ENCODE results near the gene GCC2.
A peak's percentile ranks its signal among the peaks of the same experiment; 100 is the strongest.
"Not testable (repeated sequence)": the region's sequence is repeated elsewhere in the genome, so short reads cannot be mapped to it uniquely, and the experiment has no call there.

Gene GCC2

DNA sequence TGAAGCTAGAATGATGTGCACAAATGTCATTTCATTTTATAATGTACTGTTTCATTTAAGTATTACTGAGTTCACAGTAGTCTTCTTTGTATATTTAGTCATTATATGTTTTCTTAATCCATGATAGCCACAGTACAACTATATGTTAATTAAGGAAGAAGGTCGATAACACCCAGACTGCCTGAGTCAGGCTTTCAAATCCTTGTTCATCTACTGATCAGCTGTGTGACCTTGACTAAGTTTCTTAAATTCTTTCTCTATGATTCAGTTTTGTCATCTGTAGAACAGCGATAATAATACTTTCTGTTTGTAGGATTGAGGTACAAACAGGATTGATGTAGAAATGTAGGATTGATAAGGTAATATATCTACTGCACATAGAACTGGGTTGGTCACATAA is 5.4 kb downstream of the GCC2 start:
- DNase-seq (ENCODE audit: low spot score) = no peak
- no peak overlapping the region for H3K4me3 Mint-ChIP-seq
- peaks cover 29% of the 10 kb centered on the region for H3K9me3 Mint-ChIP-seq
- H3K36me3 Mint-ChIP-seq (ENCODE audit: low read depth) = peaks cover 78% of the 10 kb centered on the region
- H3K27me3 Mint-ChIP-seq (ENCODE audit: low read depth) = no peaks in the 10 kb centered on the region
- H3K4me1 Mint-ChIP-seq (ENCODE audit: low read depth) = peaks cover 33% of the 10 kb centered on the region
- no peak overlapping the region for H3K27ac Mint-ChIP-seq

DNA sequence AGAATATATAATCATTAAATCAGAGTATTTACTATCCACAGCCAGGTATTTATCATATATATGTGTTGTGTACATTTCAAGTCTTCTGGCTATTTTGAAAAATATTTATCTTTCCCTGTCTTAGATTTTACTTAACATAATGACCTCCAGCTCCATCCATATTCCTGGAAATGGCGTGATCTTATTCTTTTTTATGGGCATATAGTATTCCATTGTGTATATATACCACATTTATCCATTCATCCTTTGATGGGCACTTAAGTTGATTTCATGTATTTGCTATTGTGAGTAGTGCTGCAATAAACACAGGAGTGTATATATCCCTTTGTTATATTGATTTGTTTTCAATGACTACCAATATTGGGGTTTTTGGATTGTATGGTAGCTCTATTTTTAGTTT is 6.6 kb downstream of the GCC2 start:
- Mint-ChIP-seq H3K36me3 (ENCODE audit: low read depth) (peaks cover 85% of the 10 kb centered on the region), H3K4me3 (no peak overlapping the region), H3K9me3 (peaks cover 34% of the 10 kb centered on the region), H3K27me3 (ENCODE audit: low read depth) (no peaks in the 10 kb centered on the region), H3K27ac (no peak overlapping the region), H3K4me1 (ENCODE audit: low read depth) (peaks cover 35% of the 10 kb centered on the region)
- DNase-seq (ENCODE audit: low spot score) = no peak

GRCh38 chr2:108458082-108458481 is 9.1 kb downstream of the GCC2 start:
- H3K4me1 Mint-ChIP-seq (ENCODE audit: low read depth) = peaks cover 27% of the 10 kb centered on the region
- no peak overlapping the region for H3K4me3 Mint-ChIP-seq
- no peaks in the 10 kb centered on the region for H3K27me3 Mint-ChIP-seq (ENCODE audit: low read depth)
- H3K36me3 Mint-ChIP-seq (ENCODE audit: low read depth) = peaks cover 85% of the 10 kb centered on the region
- no peak overlapping the region for H3K27ac Mint-ChIP-seq
- H3K9me3 Mint-ChIP-seq = peaks cover 44% of the 10 kb centered on the region
- no peak for DNase-seq (ENCODE audit: low spot score)

DNA sequence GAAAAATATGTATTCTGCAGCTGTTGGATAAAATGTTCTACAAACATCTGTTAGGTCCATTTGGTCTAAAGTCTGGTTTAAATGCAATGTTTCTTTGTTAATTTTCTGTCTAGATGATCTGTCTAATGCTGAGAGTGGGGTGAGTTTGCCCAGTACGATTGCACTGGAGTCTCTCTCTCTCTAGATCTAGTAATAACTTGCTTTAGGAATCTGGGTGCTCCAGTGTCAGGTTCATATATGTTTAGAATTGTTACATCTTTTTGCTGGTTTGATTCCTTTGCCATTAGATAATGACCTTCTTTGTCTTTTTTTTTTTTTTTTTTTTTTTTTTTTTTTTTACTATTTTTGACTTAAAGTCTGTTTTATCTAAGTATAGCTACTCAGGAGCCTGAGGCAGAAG is 10.4 kb downstream of the GCC2 start:
- DNase-seq (ENCODE audit: low spot score) = no peak
- Mint-ChIP-seq H3K4me1 (ENCODE audit: low read depth) (peaks cover 25% of the 10 kb centered on the region), H3K27me3 (ENCODE audit: low read depth) (no peaks in the 10 kb centered on the region), H3K36me3 (ENCODE audit: low read depth) (peaks cover 88% of the 10 kb centered on the region), H3K9me3 (peaks cover 48% of the 10 kb centered on the region), H3K27ac (no peak overlapping the region), H3K4me3 (no peak overlapping the region)

- H3K27me3 Mint-ChIP-seq (ENCODE audit: low read depth) = no peaks in the 10 kb centered on the region
These were observed 11.5 kb downstream of the GCC2 start for GRCh38 chr2:108460345-108461037.

DNA sequence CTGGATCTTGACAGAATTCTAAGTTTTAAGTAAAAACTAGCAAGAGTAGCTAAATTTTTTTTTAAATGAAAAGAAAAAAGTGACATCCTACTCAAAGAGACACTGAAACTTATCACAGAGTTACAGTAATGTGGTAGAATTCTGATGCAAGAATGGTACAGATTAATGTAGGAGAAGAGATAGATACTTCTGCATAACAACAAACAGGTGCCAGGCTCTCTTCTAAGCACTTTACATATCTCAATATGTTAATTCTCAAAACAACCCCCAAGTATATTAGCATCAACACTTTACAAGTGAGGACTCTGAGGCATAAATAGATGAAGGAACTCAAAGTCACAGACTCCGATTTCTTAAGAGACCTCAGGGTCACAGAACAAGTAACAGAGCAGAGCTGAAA is 28.1 kb downstream of the GCC2 start:
- Mint-ChIP-seq H3K27me3 (ENCODE audit: low read depth) (no peaks in the 10 kb centered on the region), H3K9me3 (no peaks in the 10 kb centered on the region), H3K27ac (no peak overlapping the region), H3K4me3 (no peak overlapping the region), H3K4me1 (ENCODE audit: low read depth) (peaks cover 2% of the 10 kb centered on the region), H3K36me3 (ENCODE audit: low read depth) (peaks cover 59% of the 10 kb centered on the region)
- no peak for DNase-seq (ENCODE audit: low spot score)

More at GRCh38 chr2:108460345-108461037, 11.5 kb downstream of the GCC2 start:
- Mint-ChIP-seq H3K27ac (peak overlapping the region; percentile 52), H3K9me3 (peaks cover 48% of the 10 kb centered on the region), H3K4me1 (ENCODE audit: low read depth) (peaks cover 25% of the 10 kb centered on the region), H3K4me3 (peak overlapping the region; percentile 11), H3K36me3 (ENCODE audit: low read depth) (peaks cover 87% of the 10 kb centered on the region)
- no peak for DNase-seq (ENCODE audit: low spot score)

DNA sequence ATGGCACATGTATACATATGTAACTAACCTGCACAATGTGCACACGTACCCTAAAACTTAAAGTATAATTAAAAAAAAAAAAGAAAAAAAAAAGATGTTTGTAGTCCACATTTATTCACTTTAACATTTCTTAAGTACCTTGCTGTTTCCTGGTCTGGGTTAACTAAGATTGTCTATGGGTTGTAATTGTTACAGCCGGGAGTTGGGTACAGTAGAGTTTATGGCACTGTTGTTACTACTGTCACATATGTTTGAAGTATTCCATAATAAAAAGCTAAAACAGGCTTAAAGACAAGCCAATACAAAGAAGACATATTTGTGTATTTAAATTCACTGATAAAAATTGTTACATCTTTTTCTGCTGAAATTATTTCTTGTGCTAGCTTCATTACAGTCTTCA is 36.2 kb downstream of the GCC2 start:
- H3K4me1 Mint-ChIP-seq (ENCODE audit: low read depth) = no peaks in the 10 kb centered on the region
- peaks cover 36% of the 10 kb centered on the region for H3K36me3 Mint-ChIP-seq (ENCODE audit: low read depth)
- H3K27me3 Mint-ChIP-seq (ENCODE audit: low read depth) = no peaks in the 10 kb centered on the region
- no peak overlapping the region for H3K4me3 Mint-ChIP-seq
- no peak for DNase-seq (ENCODE audit: low spot score)
- no peak overlapping the region for H3K27ac Mint-ChIP-seq
- H3K9me3 Mint-ChIP-seq = peaks cover 4% of the 10 kb centered on the region

DNA sequence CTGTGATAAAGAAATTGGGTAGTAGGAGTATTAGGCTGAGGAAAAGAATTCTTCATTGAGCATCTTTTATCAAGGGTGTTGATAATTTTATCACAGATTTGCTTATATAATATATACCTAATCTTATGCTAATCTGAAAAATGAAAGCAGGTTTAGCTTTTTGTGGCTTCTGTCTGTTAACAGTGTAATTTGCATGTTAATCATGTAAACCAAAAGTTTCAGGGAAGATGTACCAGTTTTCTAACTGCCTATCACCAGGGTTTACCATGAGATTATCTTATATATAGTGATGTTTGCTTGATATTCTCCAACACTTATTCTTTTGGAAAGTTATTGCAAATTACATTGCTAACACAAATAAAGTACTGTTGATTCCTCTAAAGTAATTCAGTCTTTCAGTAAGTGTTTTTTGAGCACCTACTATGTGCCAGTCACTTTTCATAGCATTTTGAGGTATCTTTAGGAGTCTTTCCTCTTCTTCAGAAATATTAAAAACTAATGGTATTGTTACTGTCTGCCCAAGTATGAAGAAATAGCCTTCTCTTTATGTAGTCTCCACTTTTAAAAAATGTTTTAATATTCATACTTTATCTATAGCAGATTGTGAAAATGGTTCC is 41.6 kb downstream of the GCC2 start:
- DNase-seq (ENCODE audit: low spot score) = no peak
- H3K4me1 Mint-ChIP-seq (ENCODE audit: low read depth) = peaks cover 4% of the 10 kb centered on the region
- H3K36me3 Mint-ChIP-seq (ENCODE audit: low read depth) = peaks cover 34% of the 10 kb centered on the region
- no peaks in the 10 kb centered on the region for H3K27me3 Mint-ChIP-seq (ENCODE audit: low read depth)
- no peaks in the 10 kb centered on the region for H3K9me3 Mint-ChIP-seq
- no peak overlapping the region for H3K27ac Mint-ChIP-seq
- no peak overlapping the region for H3K4me3 Mint-ChIP-seq

DNA sequence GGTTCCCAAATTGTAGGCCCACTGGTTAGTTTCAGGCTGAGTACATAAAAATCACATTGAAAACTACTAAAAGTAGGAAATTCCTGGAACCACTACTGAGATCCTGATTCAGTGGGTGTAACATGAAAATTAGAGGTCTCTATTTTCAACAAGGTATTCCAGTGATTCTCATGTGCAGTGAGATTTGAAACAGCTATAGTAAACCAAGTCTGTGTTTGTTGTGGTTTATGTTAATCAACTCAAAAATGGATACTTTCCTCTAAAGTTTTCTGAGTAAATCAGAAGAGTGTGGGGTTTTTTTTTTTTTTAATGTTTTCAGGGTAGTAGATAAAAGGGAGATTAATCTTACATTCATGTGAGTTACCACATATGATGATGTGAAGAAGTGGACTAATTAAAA is 42.8 kb downstream of the GCC2 start:
- no peak overlapping the region for H3K4me3 Mint-ChIP-seq
- H3K27me3 Mint-ChIP-seq (ENCODE audit: low read depth) = no peaks in the 10 kb centered on the region
- no peak for DNase-seq (ENCODE audit: low spot score)
- peaks cover 4% of the 10 kb centered on the region for H3K4me1 Mint-ChIP-seq (ENCODE audit: low read depth)
- H3K36me3 Mint-ChIP-seq (ENCODE audit: low read depth) = peaks cover 34% of the 10 kb centered on the region
- no peak overlapping the region for H3K27ac Mint-ChIP-seq
- no peaks in the 10 kb centered on the region for H3K9me3 Mint-ChIP-seq

DNA sequence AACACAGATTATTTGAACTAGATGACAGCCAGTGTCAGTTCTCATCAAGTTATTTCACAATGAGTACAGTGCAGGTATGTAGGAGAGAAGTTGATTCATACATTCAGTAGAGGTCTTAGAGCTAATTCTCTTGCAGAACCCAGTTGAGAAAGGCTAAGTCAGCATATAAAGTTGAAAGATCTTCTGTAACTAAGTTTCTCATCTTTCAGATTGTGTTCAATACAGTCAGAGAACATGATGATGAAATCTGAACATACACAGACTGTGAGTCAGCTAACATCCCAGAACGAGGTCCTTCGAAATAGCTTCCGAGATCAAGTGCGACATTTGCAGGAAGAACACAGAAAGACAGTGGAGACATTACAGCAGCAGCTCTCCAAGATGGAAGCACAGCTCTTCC is 43.4 kb downstream of the GCC2 start:
- Mint-ChIP-seq H3K4me3 (no peak overlapping the region), H3K9me3 (no peaks in the 10 kb centered on the region), H3K4me1 (ENCODE audit: low read depth) (peaks cover 4% of the 10 kb centered on the region), H3K27me3 (ENCODE audit: low read depth) (no peaks in the 10 kb centered on the region), H3K27ac (no peak overlapping the region), H3K36me3 (ENCODE audit: low read depth) (peaks cover 37% of the 10 kb centered on the region)
- DNase-seq (ENCODE audit: low spot score) = no peak

DNA sequence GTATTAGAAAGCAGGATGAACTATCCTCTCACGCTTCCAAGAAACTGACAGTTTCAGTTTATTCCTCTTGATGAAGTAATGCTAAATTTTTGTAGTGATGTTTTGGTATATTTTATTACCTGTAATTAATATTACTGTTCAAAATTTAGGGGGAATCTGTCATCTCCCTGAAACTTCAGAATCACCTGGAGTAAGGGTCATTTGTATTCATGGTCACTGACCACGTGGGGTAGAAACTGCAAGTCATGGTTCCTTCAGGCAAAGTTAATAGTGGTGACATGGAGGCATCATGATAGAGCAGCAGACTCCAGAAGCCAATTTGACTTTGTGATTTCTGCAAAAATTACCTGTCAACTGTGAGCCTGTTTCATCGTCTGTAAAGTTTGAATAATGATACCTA is 47.2 kb downstream of the GCC2 start:
- H3K4me3 Mint-ChIP-seq; H3K27ac Mint-ChIP-seq; H3K4me1 Mint-ChIP-seq (ENCODE audit: low read depth); H3K27me3 Mint-ChIP-seq (ENCODE audit: low read depth); DNase-seq (ENCODE audit: low spot score); H3K9me3 Mint-ChIP-seq: not testable (repeated sequence)
- peaks cover 50% of the 10 kb centered on the region for H3K36me3 Mint-ChIP-seq (ENCODE audit: low read depth)

DNA sequence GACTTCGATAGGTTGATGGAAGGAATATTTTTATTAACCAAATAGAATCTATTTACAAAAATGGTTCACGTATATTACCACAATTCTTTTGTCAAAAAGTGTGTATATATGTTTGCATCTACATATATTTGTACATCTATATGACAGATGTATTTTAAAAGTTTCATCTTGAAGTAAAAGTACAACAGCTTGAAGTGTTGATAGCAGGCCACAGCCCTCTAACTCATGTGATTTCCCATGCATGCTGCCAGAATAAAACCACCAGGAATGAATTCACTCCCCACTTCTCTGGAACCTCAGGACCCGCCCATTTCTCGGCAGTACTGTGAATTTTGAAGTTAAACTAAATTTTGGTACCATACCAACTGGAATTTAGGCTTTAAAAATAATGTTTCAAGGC is 58.6 kb downstream of the GCC2 start:
- H3K27me3 Mint-ChIP-seq (ENCODE audit: low read depth); H3K9me3 Mint-ChIP-seq; H3K27ac Mint-ChIP-seq: not testable (repeated sequence)

GRCh38 chr2:108512431-108512830 is 63.4 kb downstream of the GCC2 start:
- not testable (repeated sequence) for DNase-seq (ENCODE audit: low spot score); H3K4me3 Mint-ChIP-seq; H3K27ac Mint-ChIP-seq; H3K27me3 Mint-ChIP-seq (ENCODE audit: low read depth); H3K4me1 Mint-ChIP-seq (ENCODE audit: low read depth); H3K9me3 Mint-ChIP-seq
- H3K36me3 Mint-ChIP-seq (ENCODE audit: low read depth) = peaks cover 15% of the 10 kb centered on the region

More for the DNA sequence above, 58.6 kb downstream of the GCC2 start:
- H3K4me3 Mint-ChIP-seq; H3K4me1 Mint-ChIP-seq (ENCODE audit: low read depth); DNase-seq (ENCODE audit: low spot score): not testable (repeated sequence)
- peaks cover 38% of the 10 kb centered on the region for H3K36me3 Mint-ChIP-seq (ENCODE audit: low read depth)

GRCh38 chr2:108514478-108514877 is 65.5 kb downstream of the GCC2 start:
- not testable (repeated sequence) for H3K27me3 Mint-ChIP-seq (ENCODE audit: low read depth); H3K27ac Mint-ChIP-seq; H3K4me1 Mint-ChIP-seq (ENCODE audit: low read depth); H3K4me3 Mint-ChIP-seq; DNase-seq (ENCODE audit: low spot score)
- H3K36me3 Mint-ChIP-seq (ENCODE audit: low read depth) = peaks cover 15% of the 10 kb centered on the region
- H3K9me3 Mint-ChIP-seq = peaks cover 14% of the 10 kb centered on the region

- DNase-seq (ENCODE audit: low spot score); H3K9me3 Mint-ChIP-seq; H3K27ac Mint-ChIP-seq; H3K36me3 Mint-ChIP-seq (ENCODE audit: low read depth); H3K4me3 Mint-ChIP-seq; H3K4me1 Mint-ChIP-seq (ENCODE audit: low read depth); H3K27me3 Mint-ChIP-seq (ENCODE audit: low read depth): not testable (repeated sequence)
These were observed 75.7 kb downstream of the GCC2 start for GRCh38 chr2:108524688-108525087.
